HUES48 (cell line): ENCODE results near the gene GLG1.

Source experiments
- H3K27ac ChIP-seq: one replicate; pipeline ENCODE4 v1.7.0; 2013; ENCODE audit warnings: low read depth, low read length, inconsistent platforms
- H3K27me3 ChIP-seq: 2 replicates; pipeline ENCODE4 v1.6.1; 2013; ENCODE audit warnings: mild to moderate bottlenecking, low read length; ENCODE audit not compliant: control insufficient read depth, insufficient read depth
- H3K36me3 ChIP-seq: 2 replicates; pipeline ENCODE4 v1.6.1; 2013; ENCODE audit warnings: low read length; ENCODE audit not compliant: control insufficient read depth, insufficient read depth
- H3K4me1 ChIP-seq: 2 replicates; pipeline ENCODE4 v1.6.1; 2013; ENCODE audit warnings: mild to moderate bottlenecking, low read length; ENCODE audit not compliant: control insufficient read depth, insufficient read depth
- H3K4me3 ChIP-seq: 2 replicates; pipeline ENCODE4 v1.5.1; 2013; ENCODE audit warnings: mild to moderate bottlenecking, low read depth, low read length
- H3K9ac ChIP-seq: 2 replicates; pipeline ENCODE4 v1.6.1; 2013; ENCODE audit warnings: mild to moderate bottlenecking, low read depth, low read length, moderate library complexity
- H3K9me3 ChIP-seq: 2 replicates; pipeline ENCODE4 v1.6.1; 2013; ENCODE audit warnings: low read length; ENCODE audit not compliant: control insufficient read depth, insufficient read depth

Gene GLG1

GRCh38 chr16:74472010-74472409 lies 134.9 kb downstream of the GLG1 start:
- Histone ChIP-seq H3K27me3 (no peaks in the 10 kb centered on the region), H3K9me3 (no peaks in the 10 kb centered on the region), H3K4me1 (no peaks in the 10 kb centered on the region), H3K9ac (no peak overlapping the region), H3K27ac (no peak overlapping the region), H3K4me3 (no peak overlapping the region), H3K36me3 (peaks cover 91% of the 10 kb centered on the region)

DNA sequence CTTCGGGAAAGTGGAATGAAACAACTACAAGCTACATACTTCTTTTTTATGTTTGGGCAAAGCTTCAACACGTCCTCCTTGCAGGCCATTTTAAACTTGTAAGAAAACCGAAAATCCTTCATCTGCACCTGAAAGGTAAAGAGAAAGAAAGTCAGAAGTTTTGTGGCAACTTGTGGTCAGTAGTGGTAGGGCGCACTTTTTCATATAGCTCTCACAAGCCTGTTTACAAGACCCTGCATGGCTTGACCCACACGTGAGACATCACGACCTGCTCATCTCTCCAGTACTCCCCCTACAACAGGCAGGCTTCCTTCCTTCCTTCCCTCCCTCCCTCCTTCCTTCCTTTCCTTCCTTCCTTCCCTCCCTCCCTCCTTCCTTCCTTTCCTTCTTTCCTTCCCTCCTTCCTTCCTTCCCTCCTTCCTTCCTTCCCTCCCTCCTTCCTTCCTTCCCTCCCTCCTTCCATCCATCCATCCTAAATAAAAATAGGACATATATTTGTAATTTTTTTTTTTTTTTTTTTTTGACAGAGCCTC lies 136.9 kb downstream of the GLG1 start:
- H3K27me3 ChIP-seq: no peaks in the 10 kb centered on the region
- H3K4me3 ChIP-seq: no peak overlapping the region
- no peak overlapping the region for H3K9ac ChIP-seq
- H3K27ac ChIP-seq: no peak overlapping the region
- no peaks in the 10 kb centered on the region for H3K4me1 ChIP-seq
- peaks cover 91% of the 10 kb centered on the region for H3K36me3 ChIP-seq
- H3K9me3 ChIP-seq: no peaks in the 10 kb centered on the region

GRCh38 chr16:74468807-74469525 lies 137.9 kb downstream of the GLG1 start:
- no peak overlapping the region for H3K9ac ChIP-seq

DNA sequence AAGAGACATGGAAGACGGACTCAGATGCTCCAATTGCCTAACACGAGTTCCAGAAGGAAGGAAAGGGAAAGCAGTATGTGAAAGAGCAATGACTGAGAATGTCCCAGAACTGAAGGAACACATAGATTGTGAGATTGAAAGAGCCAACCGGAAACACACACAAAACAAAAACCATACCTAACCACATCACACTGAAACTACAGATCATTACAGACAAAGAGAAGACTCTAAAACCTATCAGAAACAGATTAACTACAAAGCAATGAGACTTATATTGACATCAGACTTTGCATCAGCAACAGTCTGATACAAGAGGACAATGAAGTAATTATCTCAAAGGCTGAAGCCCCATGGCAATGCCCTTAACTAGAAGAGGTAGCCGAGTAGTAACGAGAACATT lies 140.0 kb downstream of the GLG1 start:
- H3K36me3 ChIP-seq: peaks cover 96% of the 10 kb centered on the region

More at GRCh38 chr16:74468807-74469525, 137.9 kb downstream of the GLG1 start:
- Histone ChIP-seq H3K9me3 (no peaks in the 10 kb centered on the region), H3K4me3 (no peak overlapping the region), H3K27ac (no peak overlapping the region), H3K36me3 (peaks cover 91% of the 10 kb centered on the region), H3K27me3 (no peaks in the 10 kb centered on the region), H3K4me1 (no peaks in the 10 kb centered on the region)

DNA sequence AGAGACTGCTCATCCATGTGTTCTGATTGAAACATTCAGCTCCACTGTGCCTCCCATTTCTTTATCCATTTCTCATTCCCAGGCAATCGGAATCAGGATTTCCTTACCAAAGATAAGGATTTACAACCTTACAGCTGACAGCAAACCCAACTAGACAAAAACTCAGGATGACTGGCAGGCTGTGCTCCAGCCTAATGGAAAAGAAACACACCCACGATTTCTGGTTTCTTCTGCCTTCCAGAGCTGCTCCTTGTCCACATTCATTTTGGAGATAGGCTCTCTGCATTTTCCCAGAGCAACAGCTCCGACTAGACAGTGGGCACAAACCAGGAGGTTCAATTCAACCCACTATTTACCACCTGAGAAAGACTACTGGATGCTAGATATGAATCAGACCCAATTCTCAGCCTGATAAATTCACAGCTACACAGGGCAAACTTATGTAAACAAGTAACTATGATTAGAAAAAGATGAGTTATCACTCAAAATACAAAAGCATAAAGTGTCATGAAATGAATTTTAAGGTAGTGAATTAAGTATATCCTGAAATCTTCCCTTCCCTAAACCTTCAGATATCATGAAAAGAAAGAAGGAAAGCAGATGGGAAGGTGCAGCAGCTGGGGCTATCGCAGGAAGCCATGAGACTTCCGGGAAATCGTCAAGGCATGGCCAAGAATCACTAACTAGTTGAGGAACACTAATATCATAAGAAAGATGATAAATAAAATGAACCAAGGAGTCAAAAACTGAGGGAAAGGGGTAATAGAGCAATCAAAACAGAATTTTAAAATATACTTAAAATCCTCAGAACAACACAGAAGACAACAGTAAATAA lies 140.8 kb downstream of the GLG1 start:
- no peak overlapping the region for H3K27ac ChIP-seq
- H3K4me3 ChIP-seq: no peak overlapping the region
- no peaks in the 10 kb centered on the region for H3K9me3 ChIP-seq
- H3K36me3 ChIP-seq: peaks cover 92% of the 10 kb centered on the region
- H3K9ac ChIP-seq: no peak overlapping the region
- no peaks in the 10 kb centered on the region for H3K4me1 ChIP-seq
- H3K27me3 ChIP-seq: no peaks in the 10 kb centered on the region

More for the DNA sequence above, 140.0 kb downstream of the GLG1 start:
- Histone ChIP-seq H3K9ac (no peak overlapping the region), H3K9me3 (no peaks in the 10 kb centered on the region), H3K27me3 (no peaks in the 10 kb centered on the region), H3K27ac (no peak overlapping the region), H3K4me3 (no peak overlapping the region), H3K4me1 (no peaks in the 10 kb centered on the region)

- no peak overlapping the region for H3K4me3 ChIP-seq
- peaks cover 93% of the 10 kb centered on the region for H3K36me3 ChIP-seq
- H3K27ac ChIP-seq: no peak overlapping the region
- H3K9ac ChIP-seq: no peak overlapping the region
- no peaks in the 10 kb centered on the region for H3K9me3 ChIP-seq
- H3K27me3 ChIP-seq: no peaks in the 10 kb centered on the region
- H3K4me1 ChIP-seq: no peaks in the 10 kb centered on the region
Measured at GRCh38 chr16:74465281-74465680, 141.6 kb downstream of the GLG1 start.

DNA sequence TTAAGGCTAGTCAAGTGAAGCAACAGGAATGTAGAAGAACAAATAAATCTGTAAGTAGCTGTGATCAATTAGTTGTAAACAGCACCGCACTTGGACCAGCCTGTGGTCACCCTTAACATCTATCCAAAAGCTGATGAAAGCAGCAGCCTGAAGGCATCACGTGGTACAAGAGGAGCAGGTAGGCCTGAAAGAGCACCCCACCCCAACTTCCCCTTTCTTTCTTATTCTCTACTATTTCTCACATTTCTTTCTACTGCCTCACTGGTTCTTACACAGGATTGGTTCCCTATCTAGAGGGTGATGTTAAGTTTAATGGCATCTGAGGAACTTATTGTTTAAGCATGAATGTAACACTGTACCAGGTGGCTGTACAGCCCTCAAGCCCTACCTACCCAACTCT lies 143.0 kb downstream of the GLG1 start:
- H3K4me3 ChIP-seq: no peak overlapping the region
- peaks cover 92% of the 10 kb centered on the region for H3K36me3 ChIP-seq
- H3K9ac ChIP-seq: no peak overlapping the region
- no peaks in the 10 kb centered on the region for H3K9me3 ChIP-seq
- H3K27me3 ChIP-seq: no peaks in the 10 kb centered on the region
- H3K4me1 ChIP-seq: no peaks in the 10 kb centered on the region
- H3K27ac ChIP-seq: no peak overlapping the region

DNA sequence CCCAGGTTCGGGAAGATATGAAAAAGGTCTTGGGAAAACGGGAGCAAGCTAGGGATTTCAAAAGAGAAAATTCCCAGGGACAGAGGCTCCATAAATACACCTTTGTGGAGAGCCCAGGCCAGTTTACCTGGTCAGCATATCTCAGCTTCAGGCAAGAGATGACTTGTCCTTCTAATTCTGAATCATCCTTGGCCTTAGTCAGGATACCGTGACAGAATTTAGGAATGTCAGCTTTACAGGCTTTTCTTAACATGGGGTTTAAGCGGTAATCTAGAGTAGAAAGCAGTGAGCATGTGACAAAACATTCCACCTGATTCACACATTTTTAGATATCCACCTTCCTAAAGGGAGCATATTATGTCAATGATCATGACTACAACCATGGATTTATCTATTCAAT lies 144.6 kb downstream of the GLG1 start:
- peaks cover 93% of the 10 kb centered on the region for H3K36me3 ChIP-seq
- H3K9me3 ChIP-seq: no peaks in the 10 kb centered on the region
- no peak overlapping the region for H3K9ac ChIP-seq
- no peaks in the 10 kb centered on the region for H3K4me1 ChIP-seq
- no peak overlapping the region for H3K27ac ChIP-seq
- H3K27me3 ChIP-seq: no peaks in the 10 kb centered on the region
- H3K4me3 ChIP-seq: no peak overlapping the region

DNA sequence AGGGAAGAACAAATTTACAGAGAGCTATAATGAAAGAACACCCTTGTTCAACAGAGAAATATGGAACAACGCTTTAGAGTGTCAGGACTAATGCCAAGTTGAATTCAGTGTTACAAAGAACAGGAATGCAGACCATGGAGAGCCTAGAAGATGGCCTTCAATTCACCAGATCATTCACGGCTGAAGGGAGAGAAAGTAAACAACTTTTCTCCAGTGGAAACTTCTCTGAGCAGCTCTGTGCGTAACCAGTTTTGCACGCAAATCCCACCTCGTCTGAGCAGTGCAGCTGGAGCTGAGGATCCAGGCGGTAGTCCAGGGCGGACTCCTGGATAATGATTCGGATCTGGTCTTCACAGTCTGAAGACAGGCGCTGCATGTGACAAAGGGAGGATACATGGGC lies 145.1 kb downstream of the GLG1 start:
- Histone ChIP-seq H3K9me3 (no peaks in the 10 kb centered on the region), H3K4me1 (no peaks in the 10 kb centered on the region), H3K9ac (no peak overlapping the region), H3K36me3 (peaks cover 92% of the 10 kb centered on the region), H3K27me3 (no peaks in the 10 kb centered on the region), H3K27ac (no peak overlapping the region), H3K4me3 (no peak overlapping the region)

GRCh38 chr16:74460542-74460941 lies 146.4 kb downstream of the GLG1 start:
- H3K27me3 ChIP-seq: no peaks in the 10 kb centered on the region
- H3K4me3 ChIP-seq: no peak overlapping the region
- H3K9ac ChIP-seq: no peak overlapping the region
- H3K4me1 ChIP-seq: no peaks in the 10 kb centered on the region
- peaks cover 92% of the 10 kb centered on the region for H3K36me3 ChIP-seq
- no peaks in the 10 kb centered on the region for H3K9me3 ChIP-seq
- H3K27ac ChIP-seq: no peak overlapping the region

DNA sequence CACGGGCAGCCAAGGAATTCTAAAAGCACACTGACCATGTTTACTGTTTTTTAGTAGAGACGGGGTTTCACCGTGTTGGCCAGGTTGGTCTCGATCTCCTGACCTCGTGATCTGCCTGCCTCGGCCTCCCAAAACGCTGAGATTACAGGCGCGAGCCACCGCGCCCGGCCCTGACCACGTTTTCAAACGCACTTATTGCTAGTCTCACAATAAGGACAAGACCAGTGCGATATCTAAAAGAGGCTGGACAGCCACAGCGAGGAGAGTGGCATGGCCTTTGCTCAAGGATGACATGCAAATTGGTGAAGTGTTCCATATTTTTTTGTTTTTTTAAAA lies 150.7 kb downstream of the GLG1 start:
- H3K9me3 ChIP-seq: no peaks in the 10 kb centered on the region
- no peak overlapping the region for H3K4me3 ChIP-seq
- no peaks in the 10 kb centered on the region for H3K27me3 ChIP-seq
- H3K4me1 ChIP-seq: no peaks in the 10 kb centered on the region
- no peak overlapping the region for H3K9ac ChIP-seq
- peaks cover 87% of the 10 kb centered on the region for H3K36me3 ChIP-seq
- H3K27ac ChIP-seq: no peak overlapping the region
